22Rv1 (cell line): ENCODE data around the gene DIP2B.

ENCODE experiments used
- ZFX ChIP-seq: fragments of 450-650 bp; IDR thresholded peaks from 2 replicates; pipeline ENCODE4 v1.6.1; 2017; ENCODE audit warnings: antibody characterized with exemption, borderline replicate concordance
- TF ChIP-seq, protein P1 (sequence below): fragments of 450-650 bp; IDR thresholded peaks from 2 replicates; pipeline ENCODE4 v1.5.1; 2017; ENCODE audit warnings: mild to moderate bottlenecking

DNA sequence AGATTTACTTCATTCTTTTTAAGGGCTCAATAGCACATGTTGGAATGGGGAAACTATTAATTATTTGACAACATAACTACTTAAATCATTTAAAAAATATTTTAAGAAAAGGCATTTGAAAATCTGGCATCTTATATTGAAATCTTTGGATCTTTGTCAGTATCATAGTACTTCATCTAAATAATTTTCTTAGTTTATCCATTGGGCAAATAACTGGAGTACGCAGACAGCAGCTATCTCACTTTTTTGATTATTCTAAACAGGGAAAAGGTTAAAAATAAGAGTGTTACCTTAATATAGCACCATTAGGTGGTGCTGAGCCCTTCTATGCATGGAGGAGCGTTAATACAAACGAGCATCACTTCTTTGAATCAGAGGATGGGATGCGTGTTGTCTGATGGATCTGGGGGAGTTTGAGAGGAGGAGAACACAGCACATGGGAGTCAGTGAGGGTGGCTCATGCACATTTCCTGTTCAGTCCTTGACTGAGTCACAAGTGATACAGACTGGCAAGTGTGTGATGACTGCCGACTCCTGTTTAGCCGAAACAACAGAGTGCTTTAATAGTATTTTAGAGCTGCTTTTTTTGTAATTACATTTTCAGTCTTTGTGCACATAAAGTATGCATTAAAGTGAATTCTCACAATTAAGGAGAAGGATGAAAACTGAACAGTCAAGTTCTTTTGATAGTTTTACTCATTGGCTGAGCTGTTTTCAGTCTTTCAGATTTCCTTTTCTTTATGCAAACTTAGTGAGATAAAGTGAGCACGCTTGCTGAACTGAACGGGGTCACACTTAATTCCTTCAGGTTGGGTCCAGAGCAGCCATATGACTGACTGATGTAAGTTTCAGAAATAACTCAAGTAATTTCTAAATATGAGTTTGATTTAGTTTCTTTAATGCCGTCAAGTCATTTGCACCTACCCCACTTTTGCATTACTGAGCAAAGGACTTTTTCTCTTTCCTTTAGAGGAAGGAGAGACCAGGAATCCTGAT is 92.7 kb downstream of the DIP2B start:
- no peak for TF ChIP-seq ZFX
- TF ChIP-seq, protein P1, sequence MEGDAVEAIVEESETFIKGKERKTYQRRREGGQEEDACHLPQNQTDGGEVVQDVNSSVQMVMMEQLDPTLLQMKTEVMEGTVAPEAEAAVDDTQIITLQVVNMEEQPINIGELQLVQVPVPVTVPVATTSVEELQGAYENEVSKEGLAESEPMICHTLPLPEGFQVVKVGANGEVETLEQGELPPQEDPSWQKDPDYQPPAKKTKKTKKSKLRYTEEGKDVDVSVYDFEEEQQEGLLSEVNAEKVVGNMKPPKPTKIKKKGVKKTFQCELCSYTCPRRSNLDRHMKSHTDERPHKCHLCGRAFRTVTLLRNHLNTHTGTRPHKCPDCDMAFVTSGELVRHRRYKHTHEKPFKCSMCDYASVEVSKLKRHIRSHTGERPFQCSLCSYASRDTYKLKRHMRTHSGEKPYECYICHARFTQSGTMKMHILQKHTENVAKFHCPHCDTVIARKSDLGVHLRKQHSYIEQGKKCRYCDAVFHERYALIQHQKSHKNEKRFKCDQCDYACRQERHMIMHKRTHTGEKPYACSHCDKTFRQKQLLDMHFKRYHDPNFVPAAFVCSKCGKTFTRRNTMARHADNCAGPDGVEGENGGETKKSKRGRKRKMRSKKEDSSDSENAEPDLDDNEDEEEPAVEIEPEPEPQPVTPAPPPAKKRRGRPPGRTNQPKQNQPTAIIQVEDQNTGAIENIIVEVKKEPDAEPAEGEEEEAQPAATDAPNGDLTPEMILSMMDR: no peak
